Stimulated activated CD4-positive, alpha-beta T cell treated with anti-CD3 and anti-CD28 coated beads, Interleukin-4, amount 100 ng/mL, for 1 hour (primary cell): ENCODE results near the gene SH3BGRL2.

Experiments used
- DNase-seq: peaks from one replicate; pipeline ENCODE4 v3.0.0-alpha.2; 2020

Gene SH3BGRL2

GRCh38 chr6:79630883-79631692 is at the start of gene SH3BGRL2:
SH3BGRL2 (plus strand) TSS chr6:79631329; CDS start chr6:79631462, 133 bp downstream.
- DNase-seq = peak; percentile 27

- DNase-seq = no peak
These were observed 46.8 kb upstream of the SH3BGRL2 start for GRCh38 chr6:79584332-79584731.

- DNase-seq = no peak
These were observed 44.6 kb upstream of the SH3BGRL2 start for GRCh38 chr6:79586548-79586947.

GRCh38 chr6:79589701-79590100 is 41.4 kb upstream of the SH3BGRL2 start:
- DNase-seq = no peak

- no peak for DNase-seq
These were observed 34.0 kb upstream of the SH3BGRL2 start for GRCh38 chr6:79597155-79597554.

- DNase-seq = no peak
These were observed 33.1 kb upstream of the SH3BGRL2 start for GRCh38 chr6:79598012-79598411.

GRCh38 chr6:79599725-79600259 is 31.3 kb upstream of the SH3BGRL2 start:
- no peak for DNase-seq

- no peak for DNase-seq
These were observed 30.8 kb upstream of the SH3BGRL2 start for GRCh38 chr6:79600313-79600712.

GRCh38 chr6:79600812-79601609 is 30.1 kb upstream of the SH3BGRL2 start:
- DNase-seq = no peak

- no peak for DNase-seq
These were observed 28.3 kb upstream of the SH3BGRL2 start for GRCh38 chr6:79602859-79603258.

- no peak for DNase-seq
These were observed 26.5 kb upstream of the SH3BGRL2 start for GRCh38 chr6:79604583-79605037.

GRCh38 chr6:79605061-79605460 is 26.1 kb upstream of the SH3BGRL2 start:
- no peak for DNase-seq

GRCh38 chr6:79605968-79606764 is 25.0 kb upstream of the SH3BGRL2 start:
- DNase-seq = no peak

GRCh38 chr6:79607000-79607399 is 24.1 kb upstream of the SH3BGRL2 start:
- no peak for DNase-seq

- DNase-seq = no peak
These were observed 22.6 kb upstream of the SH3BGRL2 start for GRCh38 chr6:79608334-79609224.

- DNase-seq = no peak
These were observed 21.9 kb upstream of the SH3BGRL2 start for GRCh38 chr6:79609225-79609595.

GRCh38 chr6:79610306-79611009 is 20.7 kb upstream of the SH3BGRL2 start:
- no peak for DNase-seq

- no peak for DNase-seq
These were observed 18.7 kb upstream of the SH3BGRL2 start for GRCh38 chr6:79612457-79612856.

- no peak for DNase-seq
These were observed 18.2 kb upstream of the SH3BGRL2 start for GRCh38 chr6:79612918-79613317.

- DNase-seq = no peak
These were observed 17.2 kb upstream of the SH3BGRL2 start for GRCh38 chr6:79613912-79614311.
